Brain microvascular endothelial cell (primary cell): ENCODE results near the gene C10orf90.

Experiments used
- DNase-seq: peaks from one replicate; pipeline ENCODE4 v3.0.0-alpha.2; 2020
- H3K27ac ChIP-seq: fragments of 250-450 bp; sonication (Bioruptor Pico); 2 replicates; pipeline ENCODE4 v1.5.1; 2020; ENCODE audit warnings: mild to moderate bottlenecking, moderate library complexity
- H3K27me3 ChIP-seq: fragments of 250-450 bp; sonication (Bioruptor Pico); replicated peaks from 2 replicates; pipeline ENCODE4 v1.5.1; 2020; ENCODE audit warnings: mild to moderate bottlenecking
- H3K36me3 ChIP-seq: fragments of 250-450 bp; sonication (Bioruptor Pico); replicated peaks from 2 replicates; pipeline ENCODE4 v1.5.1; 2020; ENCODE audit warnings: mild to moderate bottlenecking
- H3K4me3 ChIP-seq: 2 replicates; pipeline ENCODE4 v1.5.1; 2011; ENCODE audit warnings: low read depth, mild to moderate bottlenecking, control low read depth, low read length, moderate library complexity
- in situ Hi-C: cut with HindIII; loops from 2 replicates; pipeline ENCODE4 v1.10.0; 2017; ENCODE audit warnings: low sequenced_read_pairs, low pct_ligation_motif_present
- TF ChIP-seq, protein P1 (sequence below): IDR thresholded peaks from 2 replicates; pipeline ENCODE4 v1.5.1; 2011; ENCODE audit warnings: low read depth, mild to moderate bottlenecking, moderate library complexity, low read length, control low read depth, inconsistent platforms; ENCODE audit errors: missing control alignments

C10orf90 gene

DNA sequence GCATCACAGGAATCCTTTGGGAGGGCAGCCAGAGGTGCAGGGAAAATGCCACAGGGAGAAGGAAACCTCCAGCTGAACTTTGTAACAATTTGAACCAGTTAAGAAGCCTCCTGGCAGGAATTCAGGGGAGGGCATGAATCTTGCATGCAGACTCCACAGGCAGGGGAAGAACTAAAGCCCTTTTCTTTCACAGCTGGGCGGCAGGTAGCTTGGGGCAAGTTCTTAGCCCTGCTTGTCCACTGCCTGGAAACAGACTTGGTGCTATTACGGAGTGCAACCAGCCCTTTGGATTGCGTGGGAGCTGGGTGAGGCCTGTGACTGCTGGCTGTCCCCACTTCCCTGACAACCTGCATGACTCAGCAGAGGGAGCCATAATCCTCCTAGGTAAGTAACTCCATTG, 230.6 kb downstream of the C10orf90 start:
- H3K27me3 ChIP-seq: no peaks in the 10 kb centered on the region
- in situ Hi-C loops: no loop called here
- H3K36me3 ChIP-seq: no peaks in the 10 kb centered on the region
- no peak overlapping the region for H3K4me3 ChIP-seq
- H3K27ac ChIP-seq: no peak overlapping the region
- TF ChIP-seq, protein P1, sequence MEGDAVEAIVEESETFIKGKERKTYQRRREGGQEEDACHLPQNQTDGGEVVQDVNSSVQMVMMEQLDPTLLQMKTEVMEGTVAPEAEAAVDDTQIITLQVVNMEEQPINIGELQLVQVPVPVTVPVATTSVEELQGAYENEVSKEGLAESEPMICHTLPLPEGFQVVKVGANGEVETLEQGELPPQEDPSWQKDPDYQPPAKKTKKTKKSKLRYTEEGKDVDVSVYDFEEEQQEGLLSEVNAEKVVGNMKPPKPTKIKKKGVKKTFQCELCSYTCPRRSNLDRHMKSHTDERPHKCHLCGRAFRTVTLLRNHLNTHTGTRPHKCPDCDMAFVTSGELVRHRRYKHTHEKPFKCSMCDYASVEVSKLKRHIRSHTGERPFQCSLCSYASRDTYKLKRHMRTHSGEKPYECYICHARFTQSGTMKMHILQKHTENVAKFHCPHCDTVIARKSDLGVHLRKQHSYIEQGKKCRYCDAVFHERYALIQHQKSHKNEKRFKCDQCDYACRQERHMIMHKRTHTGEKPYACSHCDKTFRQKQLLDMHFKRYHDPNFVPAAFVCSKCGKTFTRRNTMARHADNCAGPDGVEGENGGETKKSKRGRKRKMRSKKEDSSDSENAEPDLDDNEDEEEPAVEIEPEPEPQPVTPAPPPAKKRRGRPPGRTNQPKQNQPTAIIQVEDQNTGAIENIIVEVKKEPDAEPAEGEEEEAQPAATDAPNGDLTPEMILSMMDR: no peak
- DNase-seq: no peak

DNA sequence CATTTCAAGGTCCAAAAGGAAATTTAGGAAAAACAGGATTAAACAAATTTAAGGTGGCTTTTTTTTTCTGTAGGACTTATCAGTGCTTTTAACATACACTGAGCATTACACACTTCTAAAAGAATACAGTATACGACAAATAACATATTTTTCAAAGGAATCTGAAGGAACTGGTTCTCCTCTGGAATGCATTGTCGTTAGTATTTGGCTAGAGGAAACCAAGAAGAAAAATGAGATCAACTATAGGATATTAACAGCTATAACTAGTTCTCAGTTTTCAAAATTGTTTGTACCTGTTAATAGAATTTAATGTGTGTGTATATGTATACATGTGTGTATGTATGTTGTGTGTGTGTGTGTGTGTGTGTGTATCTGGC, 232.1 kb downstream of the C10orf90 start:
- no peaks in the 10 kb centered on the region for H3K36me3 ChIP-seq
- H3K4me3 ChIP-seq: no peak overlapping the region
- TF ChIP-seq, protein P1: no peak
- in situ Hi-C loops: no loop called here
- H3K27me3 ChIP-seq: no peaks in the 10 kb centered on the region
- H3K27ac ChIP-seq: no peak overlapping the region
- DNase-seq: no peak

DNA sequence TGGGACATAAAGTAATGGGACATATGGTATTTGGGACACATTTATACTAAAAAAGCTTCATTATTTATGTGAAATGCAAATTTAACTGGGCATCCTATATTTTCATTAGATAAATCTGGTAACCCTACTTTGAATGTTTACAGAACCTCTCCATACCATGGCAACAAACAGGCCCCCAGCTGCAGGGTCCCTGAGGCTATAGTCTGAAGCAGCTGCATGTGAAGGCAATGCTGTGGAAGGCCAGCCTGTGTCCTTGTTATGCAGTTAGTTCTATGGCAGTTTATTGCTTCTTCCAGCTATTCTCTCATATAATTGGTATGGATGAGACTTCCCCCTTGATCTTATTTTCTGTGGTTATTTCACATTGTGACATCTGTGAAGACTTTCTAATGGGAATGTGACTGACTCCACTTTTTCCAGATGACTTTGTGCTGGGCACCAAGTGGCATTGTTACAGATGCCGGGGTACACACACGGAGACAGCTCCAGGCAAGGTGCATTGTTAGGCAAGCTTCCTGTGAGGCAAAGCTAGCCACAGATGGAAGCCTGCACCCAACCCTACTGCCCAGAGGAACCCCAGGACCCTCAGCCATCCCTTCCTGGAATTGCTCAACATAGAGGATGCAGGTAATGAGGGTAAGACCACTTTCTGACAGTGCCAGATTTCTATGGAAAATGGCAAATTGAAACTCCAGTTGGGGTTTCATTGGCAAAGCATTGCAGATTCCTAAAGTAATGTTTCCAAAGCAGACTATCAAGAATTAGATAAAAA, 232.7 kb downstream of the C10orf90 start:
- Histone ChIP-seq H3K4me3 (no peak overlapping the region), H3K27ac (no peak overlapping the region), H3K27me3 (no peaks in the 10 kb centered on the region), H3K36me3 (no peaks in the 10 kb centered on the region)
- no peak for DNase-seq
- TF ChIP-seq, protein P1: no peak
- in situ Hi-C loops: no loop called here

DNA sequence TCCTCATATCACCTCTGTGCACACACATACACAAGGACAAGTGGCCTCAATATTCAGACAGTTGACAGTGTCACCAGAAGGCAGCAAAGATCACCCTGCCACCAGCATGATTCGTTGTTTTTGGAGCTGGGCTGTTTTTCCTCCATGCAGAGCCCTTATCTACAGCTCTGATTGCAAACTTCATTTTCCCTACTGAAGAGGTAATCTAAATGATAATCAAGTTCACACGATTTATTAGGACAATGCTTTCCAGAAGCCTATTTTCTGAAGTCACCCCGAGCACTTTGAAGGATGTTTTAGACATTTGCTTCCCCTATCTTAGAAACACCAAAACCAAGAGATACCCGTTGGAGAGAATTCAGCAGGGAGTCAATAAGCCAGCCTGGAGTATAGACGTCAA, 236.3 kb downstream of the C10orf90 start:
- TF ChIP-seq, protein P1: no peak
- DNase-seq: no peak
- H3K4me3 ChIP-seq: no peak overlapping the region
- no peaks in the 10 kb centered on the region for H3K27me3 ChIP-seq
- in situ Hi-C loops: no loop called here
- H3K27ac ChIP-seq: no peak overlapping the region
- no peaks in the 10 kb centered on the region for H3K36me3 ChIP-seq

DNA sequence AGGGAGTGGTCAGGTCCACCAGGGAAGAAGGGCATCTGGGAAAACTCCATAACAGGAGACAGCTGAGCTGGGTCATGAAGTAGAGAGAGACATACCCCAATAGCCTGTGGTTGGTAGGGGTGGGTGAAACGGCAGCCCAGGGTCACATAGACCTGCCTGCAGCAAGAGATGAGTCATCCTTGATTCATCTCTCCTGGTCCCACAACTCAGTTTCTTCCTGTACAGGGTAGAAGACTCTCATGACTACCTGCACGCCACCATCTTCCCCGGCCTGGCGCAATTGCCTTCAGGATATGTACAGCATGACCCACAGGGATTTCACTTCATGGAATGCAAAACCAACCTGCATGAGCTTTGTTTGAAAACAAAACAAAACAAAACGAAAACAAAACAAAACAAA, 237.1 kb downstream of the C10orf90 start:
- H3K36me3 ChIP-seq: no peaks in the 10 kb centered on the region
- in situ Hi-C loops: no loop called here
- H3K27ac ChIP-seq: no peak overlapping the region
- H3K27me3 ChIP-seq: no peaks in the 10 kb centered on the region
- DNase-seq: peak; percentile 9
- no peak overlapping the region for H3K4me3 ChIP-seq
- TF ChIP-seq, protein P1: no peak

DNA sequence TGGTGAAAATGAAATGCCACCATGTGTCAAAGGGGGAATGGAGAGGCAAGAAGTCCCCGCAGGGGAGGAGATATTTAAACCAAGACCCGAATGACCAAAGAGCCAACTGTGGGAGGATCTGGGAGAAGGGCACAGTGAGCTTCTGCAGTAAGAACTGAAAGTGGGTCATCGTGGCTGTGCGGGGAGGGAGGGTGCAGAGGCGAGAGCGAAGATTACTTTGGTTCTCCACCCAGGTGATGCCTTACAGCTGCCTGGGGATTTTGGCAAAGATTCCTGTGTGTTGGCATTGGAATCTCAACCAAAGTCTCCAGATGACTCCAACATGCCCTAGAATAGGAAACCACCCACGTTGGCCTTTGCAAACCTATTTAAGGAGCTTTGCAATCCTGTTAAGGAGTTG, 238.0 kb downstream of the C10orf90 start:
- Histone ChIP-seq H3K27me3 (no peaks in the 10 kb centered on the region), H3K36me3 (no peaks in the 10 kb centered on the region), H3K4me3 (no peak overlapping the region), H3K27ac (no peak overlapping the region)
- in situ Hi-C loops: no loop called here
- no peak for DNase-seq
- TF ChIP-seq, protein P1: no peak
